Astrocyte (in vitro differentiated cells and primary cell): ENCODE results near the gene DUSP23.

ENCODE experiments used
- CTCF ChIP-seq: IDR thresholded peaks from 2 replicates; pipeline ENCODE4 v1.5.1; 2011; ENCODE audit warnings: low read depth, mild to moderate bottlenecking, inconsistent platforms, low read length, moderate library complexity; ENCODE audit not compliant: insufficient read depth
- EZH2 ChIP-seq: IDR thresholded peaks from 2 replicates; pipeline ENCODE4 v1.6.1; 2012; ENCODE audit warnings: mild to moderate bottlenecking, low read length, inconsistent platforms; ENCODE audit not compliant: insufficient read depth

DNA sequence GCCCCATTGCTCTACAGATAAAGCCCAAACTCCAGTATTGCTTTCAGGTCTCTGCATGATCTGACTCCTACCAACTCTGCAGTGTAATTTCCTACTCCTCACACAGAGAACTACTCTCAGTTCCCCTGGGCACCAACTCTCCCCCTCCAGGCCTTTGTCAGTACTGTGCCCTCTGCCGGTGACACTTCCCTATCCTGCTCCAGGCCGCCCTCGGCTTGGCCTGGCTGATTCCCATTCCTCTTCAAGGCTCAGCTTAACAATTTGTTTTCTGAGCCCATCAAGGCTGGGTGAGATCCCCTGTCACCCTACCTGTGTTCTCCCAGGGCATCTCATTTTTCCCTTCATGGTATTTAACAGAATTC, 48.5 kb downstream of the DUSP23 start:
- TF ChIP-seq EZH2 (no peak), CTCF (peak; percentile 20)
